Fibroblast of skin of left biceps (primary cell): ENCODE measurements around the gene FLYWCH1.

Experiments used
- DNase-seq, 2 experiments: peaks; one replicate each; pipeline ENCODE4 v3.0.0-alpha.2; 2013; ENCODE audit warnings: low read depth in 2 of 2

FLYWCH1 gene

DNA sequence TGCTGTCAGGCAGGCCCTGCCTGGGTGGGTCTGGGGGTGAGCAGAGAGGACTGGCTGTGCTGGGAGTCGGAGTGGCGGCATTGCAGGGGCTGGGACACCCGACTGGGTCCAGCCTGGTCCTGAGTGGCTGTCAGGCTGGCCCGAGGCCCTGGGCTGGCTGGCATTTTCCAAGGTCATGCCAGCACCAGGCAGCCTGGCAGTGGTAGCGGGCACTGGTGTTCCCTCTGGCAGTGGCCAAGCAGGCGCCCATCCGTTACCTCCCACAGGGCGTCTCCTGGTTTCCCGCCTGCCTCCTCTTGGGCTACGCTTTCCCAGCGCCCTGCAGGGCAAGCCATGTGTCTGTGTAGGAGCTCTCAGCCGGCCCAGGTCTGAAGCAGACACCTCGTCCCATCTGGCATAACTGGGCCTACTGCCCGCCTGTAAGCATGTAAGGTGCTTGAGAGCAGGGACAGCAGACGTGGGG is 74.2 kb downstream of the FLYWCH1 start:
- no peak for DNase-seq

DNA sequence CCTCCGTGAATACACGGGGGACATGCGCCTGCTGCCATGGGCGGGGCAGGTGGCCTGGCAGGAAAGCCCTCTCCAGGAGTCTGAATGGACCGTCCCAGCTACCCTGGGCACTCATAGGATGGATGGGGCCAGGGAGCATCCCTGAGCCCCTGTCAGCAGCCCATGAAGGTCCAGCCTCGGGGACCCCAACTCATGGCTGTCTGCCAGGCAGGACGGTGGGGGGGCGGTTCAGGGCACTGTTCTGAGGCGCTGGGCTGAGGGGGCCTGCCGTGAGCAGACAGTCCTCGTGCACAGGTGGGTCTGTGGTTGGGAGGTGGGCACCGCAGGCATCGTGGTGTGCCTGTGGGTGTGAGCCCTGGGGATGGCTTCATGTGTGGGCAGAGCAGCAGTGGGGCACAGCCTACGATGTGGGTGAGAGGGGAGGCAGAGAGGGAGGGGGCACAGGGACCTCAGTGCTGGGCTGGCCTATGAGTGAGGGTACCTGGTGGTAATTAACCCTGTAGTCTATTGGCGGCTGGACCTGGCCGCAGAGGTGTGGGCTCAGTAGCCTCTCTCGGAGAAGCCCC is 75.0 kb downstream of the FLYWCH1 start:
- no peak for DNase-seq

DNA sequence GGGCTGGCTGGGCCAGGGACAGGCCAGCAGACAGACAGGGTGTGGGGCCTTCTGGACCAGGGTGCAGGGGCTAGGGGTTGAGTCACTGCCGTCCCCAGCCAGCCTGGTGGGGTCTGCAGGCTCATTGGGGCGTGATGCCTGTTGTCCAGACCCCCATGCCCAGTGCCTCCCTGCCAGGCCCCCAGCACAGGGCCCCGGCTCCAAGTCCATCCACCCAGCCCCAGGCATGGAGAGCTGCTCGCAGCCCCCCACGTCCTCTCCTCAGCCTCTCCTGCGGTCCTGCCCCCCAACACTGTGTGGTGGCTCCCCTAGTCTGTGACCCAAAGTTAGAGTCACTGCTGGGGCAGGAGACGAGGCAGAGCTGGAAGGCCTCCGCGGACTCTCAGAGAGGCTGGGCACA is 75.6 kb downstream of the FLYWCH1 start:
- no peak for DNase-seq

DNA sequence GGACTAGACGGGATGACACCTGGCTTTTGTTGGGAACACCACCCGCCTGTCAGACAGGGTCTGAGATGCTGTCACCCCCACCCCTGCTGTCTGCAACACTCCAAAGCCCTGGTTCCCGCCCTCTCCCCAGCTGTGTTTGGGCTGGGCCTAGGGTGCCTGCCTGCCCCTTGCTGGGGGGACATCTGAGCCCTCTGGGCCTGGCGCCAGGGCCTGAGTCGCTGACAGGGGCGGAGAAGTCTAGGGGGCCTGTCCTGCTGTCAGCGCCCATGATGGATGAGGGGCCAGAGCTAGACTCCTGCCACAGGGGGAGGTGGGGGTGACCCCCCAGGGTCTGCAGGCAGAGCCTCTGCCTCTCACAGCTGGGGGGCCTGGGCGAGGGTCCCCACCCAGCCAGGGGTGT is 76.1 kb downstream of the FLYWCH1 start:
- DNase-seq: no peak

GRCh38 chr16:2988590-2989099 is 76.9 kb downstream of the FLYWCH1 start:
- DNase-seq: no peak

DNA sequence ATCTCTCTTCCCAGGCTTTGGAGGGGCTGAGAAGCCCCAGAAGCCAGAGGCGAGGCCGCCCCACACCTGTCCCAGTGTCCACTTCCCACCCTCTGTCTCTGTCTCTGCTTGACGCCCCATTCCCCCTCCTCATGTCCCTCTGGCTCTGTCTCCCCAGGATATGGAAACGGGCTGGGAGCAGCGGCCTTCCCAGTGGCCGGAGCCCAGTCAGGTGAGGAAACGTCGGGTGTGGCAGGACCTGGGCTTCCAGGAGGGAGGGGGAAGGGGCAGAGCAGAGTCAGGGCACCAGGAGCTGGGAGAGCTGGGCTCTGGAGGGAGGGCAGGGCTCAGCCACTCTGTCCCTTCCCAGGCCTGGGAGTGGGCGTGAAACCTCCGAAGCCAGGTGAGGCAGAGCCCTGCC is 79.2 kb downstream of the FLYWCH1 start:
- no peak for DNase-seq

DNA sequence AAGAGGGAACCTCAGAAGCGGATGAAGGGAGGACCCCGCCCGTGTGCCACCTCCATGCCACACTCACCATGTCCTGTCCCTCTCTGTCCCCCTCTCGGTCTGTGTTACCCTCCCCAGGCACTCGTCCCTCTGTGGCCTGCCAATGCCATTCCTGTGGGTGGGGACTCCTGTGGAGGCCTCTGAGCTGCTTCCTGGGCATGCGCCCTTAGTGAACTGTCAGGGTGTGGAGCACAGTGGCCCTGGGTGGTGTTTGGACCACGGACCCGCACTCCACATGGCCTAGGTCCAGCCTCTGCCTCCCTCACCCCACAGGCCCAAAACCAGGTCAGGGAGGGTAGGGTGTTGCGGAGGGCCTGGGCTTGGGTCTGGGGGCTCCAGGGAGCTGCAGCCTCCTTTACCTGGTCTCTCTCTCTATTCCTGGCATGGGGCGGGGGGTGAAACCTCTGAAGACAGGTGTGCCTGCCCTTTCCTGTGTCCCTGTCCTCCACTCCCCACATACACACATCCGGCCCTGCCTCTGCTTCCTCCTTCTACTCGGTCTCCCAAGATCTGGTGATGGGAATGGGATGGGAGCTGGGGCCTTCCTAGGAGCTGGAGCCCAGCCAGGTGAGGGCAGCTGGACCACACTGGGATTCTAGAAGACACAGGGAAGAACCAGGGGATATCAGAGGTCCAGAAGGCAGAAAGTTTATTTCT is 80.0 kb downstream of the FLYWCH1 start:
- DNase-seq: no peak

- DNase-seq: no peak
These were observed 80.8 kb downstream of the FLYWCH1 start for GRCh38 chr16:2992383-2993081.

DNA sequence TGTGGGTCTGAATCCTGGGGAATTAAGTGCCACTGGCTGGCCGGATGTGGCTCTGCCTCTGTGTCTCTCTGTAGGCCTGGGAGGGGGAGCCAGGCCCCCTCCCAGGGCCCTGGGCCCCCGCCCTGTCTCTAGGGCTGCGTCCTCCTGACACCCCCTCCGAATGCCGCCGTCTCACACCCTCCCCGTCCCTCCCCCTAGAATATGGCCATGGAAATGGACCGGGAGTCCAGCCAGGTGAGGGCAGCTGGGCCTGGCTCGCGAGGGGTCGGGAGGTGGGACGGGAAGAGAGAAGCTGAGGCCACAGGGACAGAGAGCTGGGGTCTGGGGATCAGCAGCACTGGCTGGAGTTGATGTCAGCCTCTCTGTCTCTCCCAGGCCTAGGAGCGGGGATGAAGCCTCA is 84.6 kb downstream of the FLYWCH1 start:
- DNase-seq: no peak

DNA sequence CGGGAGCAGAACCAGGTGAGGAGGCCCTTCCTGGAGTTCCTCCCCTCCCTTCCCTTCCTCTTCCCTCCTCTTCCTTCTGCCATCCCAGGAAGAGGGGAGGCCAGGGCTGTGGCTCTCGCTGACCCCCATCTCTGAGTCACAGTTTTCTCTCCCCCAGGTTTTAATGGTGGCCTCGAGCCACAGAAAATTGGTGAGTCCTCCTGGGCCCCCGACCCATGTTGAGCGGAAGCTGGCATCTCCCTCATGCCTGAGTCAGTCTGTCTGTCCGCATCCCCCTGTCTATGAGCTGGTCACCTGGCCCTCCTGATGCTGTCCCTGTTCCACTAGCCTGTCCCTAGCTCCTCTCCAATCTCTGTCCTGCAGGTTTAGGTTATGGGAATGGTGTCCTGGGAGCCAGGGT is 88.2 kb downstream of the FLYWCH1 start:
- no peak for DNase-seq

- no peak for DNase-seq
These were observed 88.8 kb downstream of the FLYWCH1 start for GRCh38 chr16:3000540-3000939.
